K562 (cell line): Measurements from ENCODE around the gene COQ4. TPM values are rescaled to one million over a fixed set of nuclear protein-coding genes. Genes with fewer than 3 reads are reported as not detected.

Source experiments
- BMI1 ChIP-seq: fragments of 150-350 bp; IDR thresholded peaks from 2 replicates; pipeline ENCODE4 v1.6.1; 2014; ENCODE audit warnings: low read length
- CC2D1A ChIP-seq: fragments of 450-650 bp; IDR thresholded peaks from 2 replicates; pipeline ENCODE4 v1.6.1; 2017; ENCODE audit warnings: mild to moderate bottlenecking
- EP300 ChIP-seq: IDR thresholded peaks from 2 replicates; pipeline ENCODE4 v1.6.1; 2012; ENCODE audit warnings: low read length, improper control_type of control experiment
- FIP1L1 ChIP-seq: fragments of 200-400 bp; formaldehyde crosslinking; IDR thresholded peaks from 2 replicates; pipeline ENCODE4 v1.6.1; 2018; ENCODE audit warnings: mild to moderate bottlenecking, low read depth, low read length; ENCODE audit not compliant: poor library complexity, severe bottlenecking
- GATAD2B ChIP-seq: fragments of 450-650 bp; IDR thresholded peaks from 2 replicates; pipeline ENCODE4 v1.6.1; 2017; ENCODE audit warnings: mild to moderate bottlenecking, borderline replicate concordance
- GTF3C2 ChIP-seq: IDR thresholded peaks from 3 replicates; pipeline ENCODE4 v1.6.1; 2011; ENCODE audit warnings: borderline replicate concordance, mild to moderate bottlenecking, moderate library complexity; ENCODE audit not compliant: insufficient read length; ENCODE audit errors: extremely low read depth
- HMGXB4 ChIP-seq: sonication (generic); formaldehyde crosslinking; IDR thresholded peaks from 2 replicates; pipeline ENCODE4 v1.8.1; 2023; ENCODE audit warnings: mild to moderate bottlenecking, missing genetic modification reagents
- HOXB6 ChIP-seq: fragments of 250-450 bp; sonication (Bioruptor Pico); IDR thresholded peaks from 2 replicates; pipeline ENCODE4 v1.5.1; 2022; ENCODE audit warnings: mild to moderate bottlenecking, borderline replicate concordance
- KAT7 ChIP-seq: sonication (generic); formaldehyde crosslinking; IDR thresholded peaks from 2 replicates; pipeline ENCODE4 v1.8.0; 2022; ENCODE audit warnings: missing genetic modification reagents, mild to moderate bottlenecking, borderline replicate concordance
- LEF1 ChIP-seq: fragments of 450-650 bp; IDR thresholded peaks from 2 replicates; pipeline ENCODE4 v1.6.1; 2016; ENCODE audit warnings: mild to moderate bottlenecking
- NCOA2 ChIP-seq, 2 experiments: fragments of 450-650 bp; IDR thresholded peaks; 2 replicates each; pipeline ENCODE4 v1.6.1; 2018; ENCODE audit warnings: mild to moderate bottlenecking in 2 of 2, moderate library complexity in 1 of 2; ENCODE audit not compliant: partially characterized antibody in 2 of 2
- NR2C2 ChIP-seq, 2 experiments: fragments of 200-800 bp in 1 of 2; sonication (Bioruptor generic) in 1 of 2; sonication (generic) in 1 of 2; formaldehyde crosslinking in 1 of 2; IDR thresholded peaks; 2 replicates each; pipeline versions ENCODE4 v1.6.1 to v1.8.0; 2016 to 2022; ENCODE audit warnings: mild to moderate bottlenecking in 1 of 2, missing compliant biosample characterization in 1 of 2, missing genetic modification characterization in 1 of 2, missing genetic modification reagents in 1 of 2
- PHTF2 ChIP-seq: fragments of 250-450 bp; sonication (Bioruptor Pico); IDR thresholded peaks from 2 replicates; pipeline ENCODE4 v1.5.0; 2021; ENCODE audit warnings: mild to moderate bottlenecking
- RBM14 ChIP-seq: fragments of 200-400 bp; formaldehyde crosslinking; IDR thresholded peaks from 2 replicates; pipeline ENCODE4 v1.6.1; 2018; ENCODE audit warnings: low read depth, mild to moderate bottlenecking, low read length, moderate library complexity, borderline replicate concordance; ENCODE audit not compliant: insufficient read depth
- RFX1 ChIP-seq: fragments of 450-650 bp; IDR thresholded peaks from 2 replicates; pipeline ENCODE4 v1.6.1; 2016; ENCODE audit warnings: mild to moderate bottlenecking, moderate library complexity
- TAF1 ChIP-seq: IDR thresholded peaks from 2 replicates; pipeline ENCODE4 v1.6.1; 2011; ENCODE audit warnings: mild to moderate bottlenecking, low read length, moderate library complexity; ENCODE audit not compliant: insufficient read depth, control insufficient read depth, severe bottlenecking; ENCODE audit errors: extremely low read depth
- TCFL5 ChIP-seq: fragments of 250-450 bp; sonication (Bioruptor Pico); conservative IDR thresholded peaks from 2 replicates; pipeline ENCODE4 v1.6.1; 2021; ENCODE audit warnings: mild to moderate bottlenecking, moderate library complexity, matching md5 sums
- ZNF639 ChIP-seq, 2 experiments: fragments of 200-800 bp in 1 of 2; sonication (Bioruptor generic) in 1 of 2; sonication (generic) in 1 of 2; formaldehyde crosslinking in 1 of 2; IDR thresholded peaks in 1 of 2; conservative IDR thresholded peaks in 1 of 2; 2 replicates each; pipeline versions ENCODE4 v1.5.0 to v1.6.1; 2016 to 2020; ENCODE audit warnings: missing compliant biosample characterization in 1 of 2, missing genetic modification characterization in 1 of 2, missing genetic modification reagents in 1 of 2
- polyA plus RNA-seq, 8 experiments: library from polyadenylated mRNA; depleted of rRNA in 4 of 8; stranded (reverse) in 5 of 8; unstranded in 3 of 8; fragments of >200 nt; fragmentation: Nextera tagmentation in 2 of 8; fragmentation: Illumina TruSeq in 1 of 8; extraction: Ambion mirVana in 2 of 8; extraction: Trizol in 1 of 8; gene quantifications; 2 replicates each; pipeline versions ENCODE4 v1.2.1 to v1.2.3, GENCODE V29; 2011 to 2014; ENCODE audit warnings: inconsistent platforms in 1 of 8, missing spikeins in 1 of 8
- total RNA-seq, 7 experiments: library from RNA; depleted of rRNA in 6 of 7; stranded (reverse); fragments of >200 nt in 6 of 7; fragmentation: Illumina TruSeq in 2 of 7; extraction: Trizol in 2 of 7; gene quantifications; 2 replicates each; pipeline versions ENCODE4 v1.2.1 to v1.2.3, GENCODE V29; 2011 to 2021; ENCODE audit warnings: low replicate concordance in 1 of 7

The COQ4 gene
- total and polyA plus RNA-seq, 9 of the 15 experiments (the other 6 are each of a cell fraction or from before 2014, with no cell fraction given): 9.1 to 135 (median 67.2) TPM

- TF ChIP-seq GTF3C2 (no peak), HOXB6 (CRISPR knock-in tag) (no peak), TCFL5 (no peak), RFX1 (no peak), RBM14 (no peak), FIP1L1 (peak; percentile 72), TAF1 (peak; percentile 46), KAT7 (CRISPR knock-in tag) (no peak), NCOA2 (IDR thresholded peaks at IDR 0.05; ENCODE audit: partially characterized antibody in 2 of 2) (no peak), NR2C2 (CRISPR knock-in tag; IDR thresholded peaks at IDR 0.05) (peak; percentile 72), NR2C2 (tag; IDR thresholded peaks at IDR 0.05) (no peak), HMGXB4 (CRISPR knock-in tag) (peak; percentile 98), LEF1 (no peak), BMI1 (no peak), PHTF2 (CRISPR knock-in tag) (no peak), CC2D1A (peak; percentile 66; the same call in 1 of the 2 replicates), GATAD2B (no peak), EP300 (peak; percentile 50), ZNF639 (CRISPR knock-in tag; conservative IDR thresholded peaks at IDR 0.05 in 1 of 2, IDR thresholded peaks at IDR 0.05 in 1 of 2) (peak in 1 of 2 experiments; percentile 90; a peak in 2 of 4 replicates)
These were observed 17.4 kb downstream of the COQ4 start, which contains the start of gene SLC27A4 (continued) for GRCh38 chr9:128339761-128340690.
